Right ventricle myocardium superior (tissue), 1 donor: ENCODE data around the gene MBP. TPM values are rescaled to one million over a fixed set of nuclear protein-coding genes. Genes with fewer than 3 reads are reported as not detected.

Experiments
- ATAC-seq: fragments of 200-7000 bp; cut with Tn5 transposase; one replicate; pipeline ENCODE4 v1.9.1; 2020; ENCODE audit warnings: mild to moderate bottlenecking; ENCODE audit not compliant: poor library complexity
- DNase-seq: peaks from one replicate; pipeline ENCODE4 v3.0.0-alpha.2; 2020
- intact Hi-C: fragments of 100-400 bp; cut with DNase I; formaldehyde crosslinking; loops from one replicate; pipeline ENCODE4 v1.11.2; 2022
- total RNA-seq: library from RNA; stranded (reverse); fragmentation: NEBNext Ultra II Directional; extraction: Animal tissue kit (Norgen Biotek cat#: 25700); gene quantifications from one replicate; pipeline ENCODE4 v1.2.1, GENCODE V29; 2021
- donor health status: DM: no; HTN: yes; CAD: no; lungs with severe emphysema.

MBP gene
- total RNA-seq, 1 donor from 2014 or later, result 29.9 TPM

DNA sequence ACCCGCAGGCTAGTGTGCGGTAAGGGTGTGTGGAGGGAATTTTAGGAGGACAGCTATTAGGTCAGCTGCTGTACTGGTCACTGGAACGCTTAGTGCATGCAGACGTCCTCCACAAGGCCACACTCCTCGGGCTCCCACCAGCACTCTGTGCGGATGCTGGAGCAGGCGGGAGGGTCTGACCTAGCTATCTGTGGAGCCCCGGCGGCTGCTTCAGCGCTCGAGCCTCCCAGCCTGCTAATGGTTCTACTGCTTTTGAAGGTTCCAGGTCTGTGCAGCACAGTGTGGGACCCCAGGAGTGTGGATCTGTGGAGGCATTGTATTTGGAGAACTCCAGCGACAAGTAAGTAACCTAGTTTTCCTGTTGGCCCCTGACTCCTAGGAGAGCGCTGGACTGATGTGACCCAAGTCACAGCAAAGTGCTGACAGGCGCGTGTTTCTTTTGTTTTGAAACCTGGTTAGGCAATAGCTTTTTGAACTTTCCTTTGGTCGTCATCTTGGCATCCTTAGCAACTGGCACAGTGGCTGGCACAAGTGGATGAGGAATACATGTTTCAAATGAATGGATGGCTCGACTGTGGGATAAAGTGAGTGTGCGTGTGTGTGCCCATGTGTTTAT is 196.8 kb downstream of the MBP start:
- DNase-seq (no peak), ATAC-seq (no peak)
- intact Hi-C loops, result no loop called here

GRCh38 chr18:76932026-76932819 is 200.4 kb downstream of the MBP start:
- ATAC-seq (peak; percentile 83), DNase-seq (peak; percentile 80)
- intact Hi-C loops, result no loop called here

- DNase-seq, result no peak
- no peak for ATAC-seq
- intact Hi-C loops, result no loop called here
Measured at GRCh38 chr18:76931171-76931570, 201.4 kb downstream of the MBP start.

Other genes starting within 250 kb of the MBP start
- gene GALR1, start 117.1 kb upstream of the MBP start, total RNA-seq, result 0.05 TPM